Mesodermal cell (in vitro differentiated cells): ENCODE results near the gene SERBP1.

ENCODE experiments used
- H3K27ac ChIP-seq: 2 replicates; pipeline ENCODE4 v1.7.0; 2013; ENCODE audit warnings: mild to moderate bottlenecking, low read depth, low read length, moderate library complexity; ENCODE audit not compliant: severe bottlenecking
- H3K36me3 ChIP-seq: 2 replicates; pipeline ENCODE4 v1.7.1; 2013; ENCODE audit warnings: mild to moderate bottlenecking, low read length, moderate library complexity; ENCODE audit not compliant: control insufficient read depth, insufficient read depth
- H3K4me1 ChIP-seq: one replicate; pipeline ENCODE4 v1.7.1; 2013; ENCODE audit warnings: mild to moderate bottlenecking, low read length; ENCODE audit not compliant: insufficient read depth, control insufficient read depth, poor library complexity, severe bottlenecking
- H3K4me3 ChIP-seq: 2 replicates; pipeline ENCODE4 v1.7.0; 2013; ENCODE audit warnings: low read length, control low read depth, mild to moderate bottlenecking; ENCODE audit not compliant: insufficient read depth, poor library complexity, severe bottlenecking; ENCODE audit errors: extremely low read depth
- H3K9me3 ChIP-seq: 2 replicates; pipeline ENCODE4 v1.7.1; 2013; ENCODE audit warnings: mild to moderate bottlenecking, low read length, moderate library complexity; ENCODE audit not compliant: control insufficient read depth
- WGBS, 2 experiments: methylation state at CpG; one replicate each; pipeline ENCODE4 v1.1.5; 2013; ENCODE audit warnings: missing lambda C conversion rate in 2 of 2; ENCODE audit not compliant: insufficient coverage in 2 of 2; 5-methylcytosine and 5-hydroxymethylcytosine counted together

Gene SERBP1

DNA sequence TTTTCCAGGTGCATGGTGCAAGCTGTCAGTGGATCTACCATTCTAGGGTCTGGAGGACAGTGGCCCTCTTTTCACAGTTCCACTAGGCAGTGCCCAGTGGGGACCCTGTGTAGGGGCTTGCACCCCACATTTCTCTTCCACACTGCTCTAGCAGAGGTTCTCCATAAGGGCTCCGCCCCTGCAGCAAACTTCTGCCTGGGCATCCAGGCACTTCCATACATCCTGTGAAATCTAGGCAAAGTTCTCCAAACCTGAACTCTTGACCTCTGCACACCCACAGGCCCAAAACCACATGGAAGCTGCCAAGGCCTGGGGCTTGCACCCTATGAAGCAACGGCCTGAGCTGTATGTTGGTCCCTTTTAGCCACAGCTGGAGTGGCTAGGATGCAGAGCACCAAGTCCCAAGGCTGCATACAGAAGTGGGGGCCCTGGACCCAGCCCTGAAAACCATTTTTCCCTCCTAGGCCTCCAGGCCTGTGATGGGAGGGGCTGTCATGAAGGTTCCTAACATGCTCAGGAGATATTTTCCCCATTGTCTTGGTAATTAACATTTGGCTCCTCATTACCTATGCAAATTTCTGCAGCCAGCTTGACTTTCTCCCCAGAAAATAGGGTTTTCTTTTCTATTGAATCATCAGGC, 46.1 kb downstream of the SERBP1 start:
- WGBS, 2 experiments, result 86 to 100% methylated on average over 1 of the region's 2 CpGs
- H3K4me1 ChIP-seq, result no peaks in the 10 kb centered on the region
- no peak overlapping the region for H3K4me3 ChIP-seq
- H3K36me3 ChIP-seq, result peaks cover 5% of the 10 kb centered on the region
- H3K27ac ChIP-seq, result no peak overlapping the region
- H3K9me3 ChIP-seq, result peaks cover 20% of the 10 kb centered on the region

DNA sequence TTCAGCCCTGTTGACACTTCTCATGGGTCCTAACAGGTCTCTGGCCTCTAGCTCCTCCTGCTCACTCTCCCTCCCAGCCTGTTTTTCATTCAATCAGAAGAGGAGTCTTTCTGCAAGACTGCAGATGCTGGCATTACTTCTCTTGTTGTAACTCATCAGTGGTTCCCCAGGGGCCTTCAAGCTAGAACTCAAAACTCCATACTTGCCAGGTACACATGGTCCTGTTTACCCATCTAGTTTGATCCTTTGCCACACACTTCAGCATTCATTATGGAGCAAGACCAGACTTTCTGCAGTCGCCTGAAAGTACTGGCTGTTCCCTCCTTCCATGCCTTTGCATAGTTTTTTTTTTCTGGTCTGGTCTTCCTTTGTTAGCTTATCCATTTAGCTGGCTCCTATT, 47.9 kb downstream of the SERBP1 start:
- H3K27ac ChIP-seq, result no peak overlapping the region
- peaks cover 20% of the 10 kb centered on the region for H3K9me3 ChIP-seq
- 83 to 100% methylated on average over 1 of the region's 1 CpG for WGBS, 2 experiments
- peaks cover under 1% of the 10 kb centered on the region for H3K4me1 ChIP-seq
- no peak overlapping the region for H3K4me3 ChIP-seq
- H3K36me3 ChIP-seq, result peaks cover 3% of the 10 kb centered on the region

DNA sequence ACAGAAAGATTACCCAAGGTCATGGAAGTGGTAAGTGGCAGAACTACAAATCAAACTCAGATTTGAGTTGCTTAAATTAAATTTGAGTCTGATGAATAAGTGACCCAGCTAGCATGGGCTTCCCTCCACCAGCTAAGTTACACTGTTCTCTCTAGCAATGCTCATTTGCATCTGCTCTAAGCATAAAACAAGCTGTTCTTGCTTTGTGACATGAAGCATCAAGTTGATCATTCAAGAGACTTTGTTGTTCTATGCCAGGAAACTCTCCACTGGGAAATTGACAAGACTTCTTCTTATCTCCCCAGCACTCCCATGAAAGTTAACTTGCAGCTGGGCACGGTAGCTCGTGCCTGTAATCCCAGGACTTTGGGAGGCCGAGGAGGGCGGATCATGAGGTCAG, 49.0 kb downstream of the SERBP1 start:
- H3K36me3 ChIP-seq, result peaks cover under 1% of the 10 kb centered on the region
- H3K27ac ChIP-seq, result no peak overlapping the region
- 86% methylated on average over 4 of the region's 4 CpGs for WGBS, 2 experiments
- no peak overlapping the region for H3K4me3 ChIP-seq
- H3K4me1 ChIP-seq, result peaks cover 6% of the 10 kb centered on the region
- peaks cover 20% of the 10 kb centered on the region for H3K9me3 ChIP-seq

DNA sequence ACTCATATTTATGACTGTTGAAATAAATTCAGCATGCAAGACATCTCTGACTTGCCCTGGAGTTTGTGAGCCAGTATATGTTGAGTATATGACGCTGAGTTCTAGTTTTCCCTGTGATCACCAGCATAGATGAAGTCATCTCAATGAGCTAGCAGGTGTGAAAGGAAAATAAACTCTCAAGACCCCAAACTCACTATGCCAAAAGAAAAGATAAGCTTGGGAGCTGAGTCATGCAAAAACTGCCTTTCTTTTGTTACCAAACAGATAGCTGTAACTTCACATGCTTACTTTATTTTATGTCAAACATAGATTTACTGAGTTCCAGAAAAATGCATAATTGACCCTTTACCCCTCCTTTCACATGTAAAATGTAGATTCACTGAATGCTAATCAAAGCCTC, 52.9 kb downstream of the SERBP1 start:
- H3K4me3 ChIP-seq, result no peak overlapping the region
- no peaks in the 10 kb centered on the region for H3K36me3 ChIP-seq
- H3K4me1 ChIP-seq, result peaks cover 6% of the 10 kb centered on the region
- no peaks in the 10 kb centered on the region for H3K9me3 ChIP-seq
- 100% methylated on average over 1 of the region's 1 CpG; no CpG with 5 or more reads in 1 of the 2 experiments for WGBS, 2 experiments
- H3K27ac ChIP-seq, result no peak overlapping the region

DNA sequence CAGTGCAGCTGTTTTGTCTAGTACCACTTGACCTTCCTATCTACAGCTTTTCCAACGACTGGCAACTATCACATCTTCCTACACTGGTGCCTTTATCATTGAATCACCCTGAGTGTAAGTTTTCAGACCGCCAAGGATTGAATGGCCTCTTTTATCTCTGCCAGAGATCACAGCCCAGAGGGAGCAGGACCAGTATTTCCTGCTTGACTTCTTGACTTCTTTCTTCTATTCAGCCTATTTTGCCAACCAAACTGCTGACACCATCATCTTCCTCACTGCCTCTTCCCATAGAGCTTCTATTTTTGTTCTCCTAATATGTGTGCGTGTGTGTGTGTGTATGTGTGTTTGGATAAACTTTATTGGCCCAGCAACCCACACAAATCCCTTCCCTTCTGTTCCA, 53.8 kb downstream of the SERBP1 start:
- WGBS, 2 experiments, result 67 to 73% methylated on average over 2 of the region's 3 CpGs
- H3K4me1 ChIP-seq, result peaks cover 15% of the 10 kb centered on the region

DNA sequence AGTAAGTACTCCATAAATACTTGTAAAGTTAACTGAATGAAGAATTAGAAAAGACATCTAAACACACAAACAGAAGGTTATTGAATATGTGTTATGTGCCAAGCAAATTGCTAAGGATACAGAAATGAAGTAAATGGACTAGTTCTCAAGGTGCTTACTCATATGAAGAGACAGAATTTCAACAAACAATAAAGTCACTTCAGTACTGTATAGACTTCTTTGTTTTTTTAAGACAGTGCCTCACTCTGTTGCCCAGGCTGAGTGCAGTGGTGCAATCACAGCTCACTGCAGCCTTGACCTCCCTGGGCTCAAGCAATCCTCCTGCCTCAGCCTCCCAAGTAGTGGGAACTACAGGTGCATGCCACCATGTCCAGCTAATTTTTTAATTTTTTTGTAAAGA, 57.3 kb downstream of the SERBP1 start:
- Histone ChIP-seq H3K36me3 (no peaks in the 10 kb centered on the region), H3K4me3 (no peak overlapping the region), H3K9me3 (no peaks in the 10 kb centered on the region), H3K27ac (no peak overlapping the region), H3K4me1 (peaks cover 18% of the 10 kb centered on the region)

More for the DNA sequence above, 53.8 kb downstream of the SERBP1 start:
- Histone ChIP-seq H3K36me3 (no peaks in the 10 kb centered on the region), H3K27ac (no peak overlapping the region), H3K9me3 (no peaks in the 10 kb centered on the region), H3K4me3 (no peak overlapping the region)

DNA sequence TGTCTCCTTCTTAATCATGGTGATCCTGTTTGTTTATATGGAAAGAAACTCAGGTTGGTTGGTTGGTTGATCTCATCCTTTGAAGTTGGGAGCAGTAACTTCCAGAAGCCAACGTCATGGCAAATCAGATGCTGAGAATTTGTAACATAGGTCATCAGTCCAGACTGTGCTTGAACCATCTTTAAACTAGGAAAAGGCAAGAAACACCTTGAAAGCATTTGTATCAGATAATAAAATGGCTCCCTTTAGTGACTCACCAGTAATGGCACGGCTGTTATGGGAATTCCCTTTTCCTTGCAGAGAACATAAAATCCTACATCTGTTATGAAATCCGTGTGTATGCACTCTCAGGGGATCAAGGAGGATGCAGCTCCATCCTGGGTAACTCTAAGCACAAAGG, 58.1 kb downstream of the SERBP1 start:
- peaks cover 17% of the 10 kb centered on the region for H3K4me1 ChIP-seq
- H3K9me3 ChIP-seq, result no peaks in the 10 kb centered on the region
- H3K27ac ChIP-seq, result no peak overlapping the region
- no peak overlapping the region for H3K4me3 ChIP-seq
- H3K36me3 ChIP-seq, result no peaks in the 10 kb centered on the region
- WGBS, 2 experiments, result 71 to 76% methylated on average over 2 to 3 of the region's 3 CpGs

DNA sequence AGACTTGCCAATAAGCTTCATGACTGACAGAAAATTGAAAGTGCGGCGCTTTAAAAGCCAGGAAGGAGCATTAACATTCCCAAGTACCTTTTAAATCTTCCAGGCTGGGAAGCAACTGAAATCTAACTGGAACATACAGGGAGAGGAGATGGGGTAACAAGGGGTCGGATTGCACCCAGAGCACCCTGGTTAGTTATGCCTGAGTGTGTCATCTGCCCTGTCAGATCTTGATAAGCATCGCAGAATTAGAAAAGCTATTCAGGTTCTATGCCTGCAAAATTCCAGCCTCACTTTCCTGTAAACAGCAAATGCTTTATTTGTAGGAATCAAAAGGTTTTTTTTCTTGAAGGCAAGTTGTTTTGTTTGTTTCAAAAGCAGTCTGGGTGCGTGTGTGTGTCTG, 58.5 kb downstream of the SERBP1 start:
- H3K36me3 ChIP-seq, result no peaks in the 10 kb centered on the region
- 73 to 74% methylated on average over 3 to 5 of the region's 5 CpGs for WGBS, 2 experiments
- H3K9me3 ChIP-seq, result no peaks in the 10 kb centered on the region
- H3K4me3 ChIP-seq, result no peak overlapping the region
- H3K27ac ChIP-seq, result no peak overlapping the region
- peaks cover 13% of the 10 kb centered on the region for H3K4me1 ChIP-seq

DNA sequence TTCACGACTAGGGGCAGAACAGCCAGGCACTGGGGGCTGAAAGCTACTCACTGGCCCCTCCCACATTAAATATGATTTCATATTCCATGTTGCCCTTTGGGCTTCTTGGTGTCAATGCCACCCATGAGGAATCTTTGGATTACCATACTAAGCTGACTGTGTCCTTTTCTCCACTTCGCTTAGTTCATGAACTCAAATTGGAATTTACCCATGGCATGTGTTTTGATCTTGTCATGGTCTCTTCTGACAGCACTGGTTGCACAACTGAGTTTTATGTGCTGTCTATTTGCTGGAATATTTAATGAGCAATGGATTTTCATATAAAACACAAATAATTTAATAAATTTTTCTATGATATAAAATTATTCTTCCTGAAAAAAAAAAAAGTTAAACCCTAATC, 59.2 kb downstream of the SERBP1 start:
- H3K9me3 ChIP-seq, result no peaks in the 10 kb centered on the region
- H3K36me3 ChIP-seq, result no peaks in the 10 kb centered on the region
- H3K27ac ChIP-seq, result no peak overlapping the region
- WGBS, 2 experiments, result 92 to 94% methylated on average over 2 of the region's 2 CpGs
- H3K4me1 ChIP-seq, result peaks cover 13% of the 10 kb centered on the region
- H3K4me3 ChIP-seq, result no peak overlapping the region

DNA sequence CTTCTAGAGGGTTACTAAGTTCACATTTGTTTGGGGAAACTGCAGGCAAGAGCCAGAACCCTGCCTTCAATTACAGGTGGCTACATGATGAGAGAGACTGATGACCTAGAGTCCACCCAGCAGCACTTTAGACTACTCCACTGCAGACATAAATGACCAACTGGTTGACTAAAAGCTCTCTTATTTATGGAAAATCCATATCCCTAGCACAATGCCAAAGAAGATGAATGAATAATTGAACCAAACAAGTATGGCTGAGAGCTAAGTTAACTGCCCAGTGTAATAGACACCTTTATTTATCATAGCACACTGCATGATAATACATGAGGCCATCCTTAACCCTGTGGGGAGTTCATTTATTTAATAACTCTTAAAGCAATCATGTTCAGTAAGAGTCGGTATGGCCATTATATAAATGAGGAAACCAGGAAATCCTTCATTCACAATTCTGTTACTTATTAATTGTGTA, 62.1 kb downstream of the SERBP1 start:
- Histone ChIP-seq H3K4me1 (peaks cover 13% of the 10 kb centered on the region), H3K9me3 (no peaks in the 10 kb centered on the region), H3K27ac (no peak overlapping the region), H3K36me3 (no peaks in the 10 kb centered on the region), H3K4me3 (no peak overlapping the region)
- WGBS, 2 experiments, result no CpG with 5 or more reads among the region's 1 CpG

DNA sequence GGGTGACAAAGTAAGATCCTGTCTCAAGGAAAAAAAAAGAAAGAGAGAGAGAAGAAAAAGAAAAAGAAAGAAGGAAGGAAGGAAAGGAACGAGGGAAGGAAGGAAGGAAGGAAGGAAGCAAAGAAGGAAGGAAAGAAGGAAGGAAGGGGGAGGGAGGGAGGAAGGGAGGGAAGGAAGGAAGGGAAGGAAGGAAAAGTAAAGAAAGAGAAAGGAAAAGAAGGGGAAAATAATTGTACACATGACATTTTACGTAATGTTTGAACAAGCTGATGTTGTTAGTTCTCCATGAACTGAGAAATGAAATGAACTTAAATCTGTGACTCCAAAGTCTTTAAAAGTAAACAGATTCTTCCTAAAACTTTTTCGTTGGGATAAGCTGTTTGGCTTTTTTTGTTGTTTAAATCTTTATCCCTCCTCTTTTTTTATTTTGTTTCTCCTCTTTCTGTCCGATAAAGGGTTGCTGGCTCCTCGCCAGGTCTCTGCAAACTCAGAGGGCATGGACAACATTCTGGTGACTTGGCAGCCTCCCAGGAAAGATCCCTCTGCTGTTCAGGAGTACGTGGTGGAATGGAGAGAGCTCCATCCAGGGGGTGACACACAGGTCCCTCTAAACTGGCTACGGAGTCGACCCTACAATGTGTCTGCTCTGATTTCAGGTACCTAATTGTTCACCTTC, 62.7 kb downstream of the SERBP1 start:
- Histone ChIP-seq H3K4me1 (peaks cover 13% of the 10 kb centered on the region), H3K36me3 (no peaks in the 10 kb centered on the region), H3K4me3 (no peak overlapping the region), H3K27ac (no peak overlapping the region), H3K9me3 (no peaks in the 10 kb centered on the region)
- 93 to 98% methylated on average over 3 to 4 of the region's 8 CpGs for WGBS, 2 experiments
